CD4-positive, alpha-beta T cell treated with Interleukin-6 for 4 hours (primary cell): ENCODE results near the gene CAPZA1.

Experiments
- DNase-seq: peaks from one replicate; pipeline ENCODE4 v3.0.0-alpha.2; 2020; ENCODE audit warnings: mixed read lengths

The CAPZA1 gene

GRCh38 chr1:112678605-112679004, 59.0 kb downstream of the CAPZA1 start:
- DNase-seq: no peak

GRCh38 chr1:112685913-112686312, 66.3 kb downstream of the CAPZA1 start:
- DNase-seq: no peak

- no peak for DNase-seq
These were observed 66.8 kb downstream of the CAPZA1 start for GRCh38 chr1:112686417-112686816.

- DNase-seq: no peak
These were observed 67.2 kb downstream of the CAPZA1 start for GRCh38 chr1:112686835-112687234.

GRCh38 chr1:112687361-112687760, 67.7 kb downstream of the CAPZA1 start:
- no peak for DNase-seq

GRCh38 chr1:112687785-112688496, 68.3 kb downstream of the CAPZA1 start:
- DNase-seq: no peak

- no peak for DNase-seq
These were observed 69.2 kb downstream of the CAPZA1 start for GRCh38 chr1:112688781-112689193.

GRCh38 chr1:112689196-112689841, 69.7 kb downstream of the CAPZA1 start:
- DNase-seq: no peak

GRCh38 chr1:112689842-112690237, 70.2 kb downstream of the CAPZA1 start:
- DNase-seq: no peak

- DNase-seq: no peak
These were observed 73.0 kb downstream of the CAPZA1 start for GRCh38 chr1:112692681-112693080.

- DNase-seq: no peak
These were observed 74.2 kb downstream of the CAPZA1 start for GRCh38 chr1:112693821-112694220.

GRCh38 chr1:112694363-112694929, 74.8 kb downstream of the CAPZA1 start:
- DNase-seq: no peak

GRCh38 chr1:112695276-112695675, 75.6 kb downstream of the CAPZA1 start:
- no peak for DNase-seq

- DNase-seq: no peak
These were observed 77.1 kb downstream of the CAPZA1 start for GRCh38 chr1:112696578-112697314.

- no peak for DNase-seq
These were observed 78.2 kb downstream of the CAPZA1 start for GRCh38 chr1:112697781-112698201.

- DNase-seq: no peak
These were observed 79.0 kb downstream of the CAPZA1 start for GRCh38 chr1:112698366-112699310.

GRCh38 chr1:112699425-112700144, 80.0 kb downstream of the CAPZA1 start:
- no peak for DNase-seq

- peak; percentile 67 for DNase-seq
These were observed 80.9 kb downstream of the CAPZA1 start for GRCh38 chr1:112700290-112701226.

- no peak for DNase-seq
These were observed 81.8 kb downstream of the CAPZA1 start for GRCh38 chr1:112701227-112702066.

- no peak for DNase-seq
These were observed 82.4 kb downstream of the CAPZA1 start for GRCh38 chr1:112702067-112702395.
